ENCODE results near the gene ODAD2. TPM values are rescaled to one million over a fixed set of nuclear protein-coding genes. Genes with fewer than 3 reads are reported as not detected.
"Not testable (repeated sequence)": the region's sequence is repeated elsewhere in the genome, so short reads cannot be mapped to it uniquely, and the experiment has no call there.

Gene ODAD2, protein sequence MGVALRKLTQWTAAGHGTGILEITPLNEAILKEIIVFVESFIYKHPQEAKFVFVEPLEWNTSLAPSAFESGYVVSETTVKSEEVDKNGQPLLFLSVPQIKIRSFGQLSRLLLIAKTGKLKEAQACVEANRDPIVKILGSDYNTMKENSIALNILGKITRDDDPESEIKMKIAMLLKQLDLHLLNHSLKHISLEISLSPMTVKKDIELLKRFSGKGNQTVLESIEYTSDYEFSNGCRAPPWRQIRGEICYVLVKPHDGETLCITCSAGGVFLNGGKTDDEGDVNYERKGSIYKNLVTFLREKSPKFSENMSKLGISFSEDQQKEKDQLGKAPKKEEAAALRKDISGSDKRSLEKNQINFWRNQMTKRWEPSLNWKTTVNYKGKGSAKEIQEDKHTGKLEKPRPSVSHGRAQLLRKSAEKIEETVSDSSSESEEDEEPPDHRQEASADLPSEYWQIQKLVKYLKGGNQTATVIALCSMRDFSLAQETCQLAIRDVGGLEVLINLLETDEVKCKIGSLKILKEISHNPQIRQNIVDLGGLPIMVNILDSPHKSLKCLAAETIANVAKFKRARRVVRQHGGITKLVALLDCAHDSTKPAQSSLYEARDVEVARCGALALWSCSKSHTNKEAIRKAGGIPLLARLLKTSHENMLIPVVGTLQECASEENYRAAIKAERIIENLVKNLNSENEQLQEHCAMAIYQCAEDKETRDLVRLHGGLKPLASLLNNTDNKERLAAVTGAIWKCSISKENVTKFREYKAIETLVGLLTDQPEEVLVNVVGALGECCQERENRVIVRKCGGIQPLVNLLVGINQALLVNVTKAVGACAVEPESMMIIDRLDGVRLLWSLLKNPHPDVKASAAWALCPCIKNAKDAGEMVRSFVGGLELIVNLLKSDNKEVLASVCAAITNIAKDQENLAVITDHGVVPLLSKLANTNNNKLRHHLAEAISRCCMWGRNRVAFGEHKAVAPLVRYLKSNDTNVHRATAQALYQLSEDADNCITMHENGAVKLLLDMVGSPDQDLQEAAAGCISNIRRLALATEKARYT
- total RNA-seq (2014; rRNA removed; shearing (Covaris generic)): 1.2 and 1.8 TPM in 2 replicates

DNA sequence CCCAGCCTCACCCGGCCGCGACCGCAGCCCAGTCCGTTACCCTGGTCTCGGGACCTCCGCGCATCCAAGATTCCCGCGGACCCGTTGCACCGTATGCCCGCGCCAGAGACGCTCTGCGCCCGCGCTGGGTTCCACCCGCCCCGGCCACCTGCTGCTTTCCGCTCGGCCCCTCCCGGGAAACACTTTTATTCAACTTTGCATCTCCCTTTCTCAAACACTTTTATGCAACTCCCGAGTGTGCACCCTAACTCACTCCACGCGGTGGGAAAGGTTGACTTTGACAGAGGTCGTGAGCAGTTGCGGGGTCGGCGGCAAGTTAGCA is at the start of gene ODAD2:
Gene ODAD2 (minus strand): TSS at position 126 of the 322 bp plus-strand sequence. CDS start 3,937 bp downstream, outside the sequence.
- no peak for DNase-seq (ENCODE audit: low spot score)

DNA sequence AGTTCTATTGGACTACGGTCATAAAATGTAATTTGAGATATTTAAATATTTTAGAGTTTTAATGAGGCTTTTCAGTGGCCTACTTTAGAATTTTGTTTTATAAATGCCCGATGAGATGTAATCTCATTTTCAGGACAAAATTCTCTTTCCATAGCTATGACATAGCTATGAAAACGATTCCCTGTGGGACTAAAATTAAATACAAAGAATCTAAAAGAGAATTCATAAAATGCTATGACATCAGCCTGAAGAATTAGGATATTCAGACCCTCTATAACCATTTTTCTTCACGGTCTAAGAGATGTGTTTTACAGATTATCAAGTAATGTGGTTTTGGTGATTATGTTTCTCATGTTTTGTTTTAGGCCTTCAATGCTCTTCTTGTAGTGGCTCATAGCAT is 48.2 kb upstream of the ODAD2 start:
- DNase-seq (ENCODE audit: low spot score): no peak

DNA sequence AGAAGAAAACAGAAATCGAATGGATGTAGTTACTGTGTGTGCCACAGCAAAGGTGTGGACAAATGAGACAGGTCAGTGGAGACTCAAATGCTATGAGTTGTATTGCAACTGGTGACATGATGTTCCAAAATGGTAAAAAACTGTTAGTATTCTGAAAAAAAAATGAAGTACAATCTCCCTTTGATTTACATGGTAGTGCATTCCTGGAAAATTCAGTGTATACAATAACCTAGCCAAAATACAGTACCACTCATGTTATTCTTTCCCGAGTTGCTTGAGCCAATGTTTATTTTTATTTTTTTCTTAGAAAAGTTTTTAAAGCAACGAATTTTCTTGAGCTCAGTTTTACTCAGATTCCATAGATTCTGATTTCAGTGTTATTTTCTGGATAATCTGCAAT is 47.7 kb upstream of the ODAD2 start:
- no peak for DNase-seq (ENCODE audit: low spot score)

DNA sequence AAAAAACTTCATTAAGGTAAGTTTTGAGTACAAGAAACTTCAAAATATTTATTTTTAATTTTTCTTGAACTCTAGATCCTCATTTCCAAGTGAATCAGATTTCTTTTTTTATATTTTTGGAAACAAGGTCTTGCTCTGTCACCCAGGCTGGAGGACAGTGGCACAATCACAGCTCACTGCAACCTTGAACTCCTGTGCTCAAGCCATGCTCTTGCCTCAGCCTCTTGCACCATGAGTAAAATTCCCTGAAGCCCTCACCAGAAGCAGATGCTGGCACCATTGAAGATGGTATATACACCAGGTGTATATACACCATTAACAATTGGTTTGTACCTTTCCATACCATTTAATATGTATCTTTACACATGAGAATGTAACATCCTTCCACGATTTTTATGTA is 45.1 kb upstream of the ODAD2 start:
- no peak for DNase-seq (ENCODE audit: low spot score)

DNA sequence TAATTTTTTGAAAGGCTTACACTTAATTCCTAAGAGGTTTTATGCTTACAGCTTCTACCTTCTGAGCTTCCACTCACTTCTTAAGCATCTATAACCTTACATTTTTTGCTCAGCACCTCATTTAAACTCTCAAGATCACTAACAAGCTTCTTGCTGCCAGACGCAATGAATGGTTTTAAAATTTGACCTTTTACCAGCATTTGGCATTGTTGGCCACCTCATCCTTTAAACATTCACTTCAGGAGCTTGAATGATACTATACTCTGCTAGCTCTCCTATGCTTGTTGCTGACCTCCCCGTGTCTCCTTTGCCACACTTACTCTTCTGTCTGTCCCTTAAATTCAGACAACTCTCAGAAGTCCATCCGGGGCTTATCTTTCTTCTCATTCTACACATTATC is 37.7 kb upstream of the ODAD2 start:
- no peak for DNase-seq (ENCODE audit: low spot score)

DNA sequence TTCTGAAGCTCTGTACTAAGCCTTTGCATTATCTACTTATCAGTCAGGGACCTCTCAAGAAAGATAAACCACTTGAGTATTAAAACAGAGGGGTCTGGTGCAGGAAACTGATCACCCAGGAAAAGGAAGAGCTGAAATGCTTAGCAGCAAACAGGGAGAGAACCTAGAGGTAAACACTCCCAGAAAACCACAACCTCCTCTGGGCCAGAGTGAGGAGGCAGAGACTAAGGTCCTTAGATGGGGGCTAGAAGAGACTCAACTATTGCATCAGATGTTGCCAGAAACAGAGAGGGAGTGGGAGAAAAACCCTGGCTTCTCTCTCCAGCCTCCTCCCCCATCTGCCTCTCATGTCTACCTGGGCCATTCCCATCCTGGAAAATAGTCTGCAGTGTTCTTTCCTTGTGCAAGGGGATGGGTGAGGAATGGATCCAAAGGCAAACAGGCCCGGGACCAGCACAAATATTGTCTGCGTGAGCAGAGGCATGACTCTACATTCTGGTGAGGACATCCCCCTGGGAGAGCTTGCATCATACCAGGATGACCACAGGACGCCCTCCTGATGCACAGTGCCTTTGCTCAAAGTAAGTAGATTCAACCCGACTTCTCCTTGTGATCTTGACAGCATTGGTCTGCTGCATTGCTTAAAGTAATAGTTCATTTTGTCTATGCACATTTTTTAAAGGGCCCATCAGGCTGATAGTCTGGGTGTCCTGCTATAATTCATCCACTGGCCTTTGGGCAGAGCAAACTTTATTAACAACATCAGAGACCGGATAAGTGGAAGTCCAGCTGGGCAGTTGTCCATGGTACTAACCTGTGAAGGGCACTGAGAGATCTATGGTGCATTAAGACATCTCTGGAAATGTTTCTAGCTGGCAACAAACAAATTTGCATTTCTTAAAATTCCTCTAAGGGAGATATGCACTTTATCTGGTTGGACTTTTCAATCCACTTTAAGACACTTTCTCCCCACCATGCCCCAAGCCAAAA is 22.4 kb upstream of the ODAD2 start:
- DNase-seq (ENCODE audit: low spot score): no peak

DNA sequence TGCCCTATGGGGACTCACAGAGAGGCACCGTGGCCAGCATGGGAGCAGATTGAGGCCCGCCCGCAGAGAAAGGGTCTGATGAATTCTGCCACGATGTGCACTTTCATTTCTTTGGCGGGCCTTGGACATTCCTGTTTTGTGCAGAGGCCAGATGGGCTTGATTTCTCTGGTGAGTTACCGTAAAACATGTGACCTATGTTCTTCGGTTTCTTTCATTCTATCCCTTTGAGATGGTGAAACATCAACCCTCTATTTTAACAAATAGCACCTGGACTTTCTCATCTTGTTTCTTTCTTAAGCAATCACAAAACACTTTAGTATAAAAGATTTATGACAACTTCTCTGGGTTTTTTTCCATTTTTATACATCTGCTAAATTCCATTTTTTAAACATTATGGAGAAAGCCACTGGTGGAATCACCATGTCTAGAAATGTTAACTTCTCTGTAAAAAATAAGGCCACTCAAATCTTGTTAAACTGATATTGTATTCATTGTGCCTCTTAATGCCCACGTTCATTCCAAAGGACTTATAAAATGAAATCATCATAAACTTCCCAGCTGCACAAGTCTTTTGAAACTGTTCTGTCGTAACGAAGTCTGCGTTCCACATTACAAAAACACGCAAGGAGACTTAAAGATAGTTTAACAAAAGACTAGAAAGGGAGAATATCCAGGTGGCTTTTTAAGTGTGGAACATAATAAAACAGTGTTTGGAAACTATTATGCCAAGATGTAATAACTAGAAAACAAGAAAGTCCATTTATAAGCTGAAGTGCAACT is 21.4 kb upstream of the ODAD2 start:
- DNase-seq (ENCODE audit: low spot score): no peak

DNA sequence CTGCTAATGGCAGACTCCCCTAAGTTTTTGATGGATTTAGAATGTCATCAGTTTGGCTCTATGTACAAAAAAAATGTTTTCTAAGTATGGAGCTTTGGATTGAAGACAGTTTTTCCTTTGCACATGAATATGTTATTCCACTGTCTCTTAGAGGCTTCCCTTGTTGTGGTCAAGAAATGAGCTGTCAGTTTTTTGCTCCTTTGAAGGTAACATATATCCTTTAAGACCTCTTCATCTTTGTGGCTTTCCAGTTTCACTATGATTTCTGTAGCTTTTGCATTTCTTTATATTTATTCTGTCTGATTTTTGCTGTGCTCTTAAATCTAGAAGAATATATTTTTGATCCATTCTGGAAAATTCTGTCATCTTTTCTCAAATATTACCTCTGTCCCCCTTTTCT is 15.8 kb upstream of the ODAD2 start:
- no peak for DNase-seq (ENCODE audit: low spot score)

DNA sequence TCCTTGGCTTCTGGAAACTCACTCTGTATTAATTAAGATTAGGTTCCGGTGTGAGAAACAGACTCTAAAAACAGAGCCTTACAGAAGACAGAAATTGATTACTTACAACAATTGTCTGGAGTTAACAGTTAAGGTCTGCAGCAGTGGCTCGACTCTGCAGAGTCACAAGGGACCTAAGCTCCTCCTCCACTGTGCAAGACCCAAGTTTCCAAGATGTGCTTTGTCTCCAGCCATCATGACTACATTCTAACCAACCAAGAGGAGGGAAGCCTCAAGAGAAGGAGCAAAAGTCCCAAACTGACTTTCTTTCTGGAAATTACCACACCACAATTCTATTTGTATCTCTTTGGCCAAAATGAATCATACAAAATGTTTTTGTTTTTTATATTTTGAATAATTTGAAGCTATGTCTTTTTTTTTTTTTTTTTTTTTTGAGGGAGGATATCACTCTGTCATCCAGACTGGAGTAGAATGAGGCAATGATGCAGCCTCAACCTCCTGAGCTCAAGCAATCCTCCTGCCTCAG is 14.2 kb upstream of the ODAD2 start:
- no peak for DNase-seq (ENCODE audit: low spot score)

DNA sequence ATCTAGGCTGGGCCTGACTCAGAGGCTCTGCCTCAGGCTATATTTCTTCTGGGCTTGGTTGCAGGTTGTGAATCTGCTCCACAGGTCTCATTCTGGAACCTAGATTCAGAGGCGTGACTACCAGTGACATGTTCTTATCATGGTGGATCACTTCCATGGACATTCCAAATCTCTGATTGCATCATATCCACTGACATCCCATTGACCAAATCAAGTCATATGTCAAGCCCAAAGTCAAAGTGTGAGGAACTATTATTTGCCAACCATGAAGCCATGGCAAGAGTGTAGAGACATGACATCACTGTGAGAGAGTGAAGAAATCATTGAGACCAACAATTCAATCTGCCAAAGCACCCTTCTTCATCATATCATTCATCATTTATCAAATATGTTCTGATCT is 11.9 kb upstream of the ODAD2 start:
- no peak for DNase-seq (ENCODE audit: low spot score)

DNA sequence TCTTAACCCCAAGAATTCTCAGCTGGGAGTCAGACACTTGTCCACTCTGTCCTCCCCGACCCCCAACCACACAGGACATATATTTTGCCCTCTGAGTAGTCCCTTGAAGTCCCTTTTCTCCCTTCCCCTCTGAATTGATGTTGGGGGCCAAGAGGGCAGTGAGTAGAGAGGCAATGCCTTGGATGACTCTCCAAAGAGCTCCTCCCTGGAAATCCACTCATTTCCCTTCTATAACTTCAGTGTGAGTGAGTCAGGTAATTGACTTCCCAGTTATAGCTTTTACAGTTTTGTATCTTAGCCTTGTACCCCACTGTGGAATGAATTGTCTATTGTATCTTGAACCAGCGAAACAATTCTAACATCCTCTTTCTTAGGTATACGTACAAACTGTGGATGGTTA is 9.2 kb upstream of the ODAD2 start:
- DNase-seq (ENCODE audit: low spot score): no peak

DNA sequence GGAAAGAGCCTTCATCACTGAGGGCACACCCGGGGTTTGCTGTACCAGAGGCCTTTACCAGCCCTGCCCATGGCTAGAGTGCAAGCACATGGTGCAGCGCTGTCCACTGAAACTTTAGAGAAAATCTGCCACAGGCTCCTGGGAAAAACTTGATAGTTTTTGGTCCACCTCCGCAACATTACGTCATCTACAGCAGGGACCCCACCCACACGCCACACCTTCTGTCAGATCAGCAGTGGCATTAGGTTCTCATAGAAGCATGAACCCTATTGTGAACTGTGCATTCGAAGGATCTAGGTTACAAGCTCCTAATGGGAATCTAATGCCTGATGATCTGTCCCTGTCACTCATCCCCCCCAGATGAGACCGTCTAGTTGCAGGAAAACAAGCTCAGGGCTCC is 2.5 kb upstream of the ODAD2 start:
- no peak for DNase-seq (ENCODE audit: low spot score)

DNA sequence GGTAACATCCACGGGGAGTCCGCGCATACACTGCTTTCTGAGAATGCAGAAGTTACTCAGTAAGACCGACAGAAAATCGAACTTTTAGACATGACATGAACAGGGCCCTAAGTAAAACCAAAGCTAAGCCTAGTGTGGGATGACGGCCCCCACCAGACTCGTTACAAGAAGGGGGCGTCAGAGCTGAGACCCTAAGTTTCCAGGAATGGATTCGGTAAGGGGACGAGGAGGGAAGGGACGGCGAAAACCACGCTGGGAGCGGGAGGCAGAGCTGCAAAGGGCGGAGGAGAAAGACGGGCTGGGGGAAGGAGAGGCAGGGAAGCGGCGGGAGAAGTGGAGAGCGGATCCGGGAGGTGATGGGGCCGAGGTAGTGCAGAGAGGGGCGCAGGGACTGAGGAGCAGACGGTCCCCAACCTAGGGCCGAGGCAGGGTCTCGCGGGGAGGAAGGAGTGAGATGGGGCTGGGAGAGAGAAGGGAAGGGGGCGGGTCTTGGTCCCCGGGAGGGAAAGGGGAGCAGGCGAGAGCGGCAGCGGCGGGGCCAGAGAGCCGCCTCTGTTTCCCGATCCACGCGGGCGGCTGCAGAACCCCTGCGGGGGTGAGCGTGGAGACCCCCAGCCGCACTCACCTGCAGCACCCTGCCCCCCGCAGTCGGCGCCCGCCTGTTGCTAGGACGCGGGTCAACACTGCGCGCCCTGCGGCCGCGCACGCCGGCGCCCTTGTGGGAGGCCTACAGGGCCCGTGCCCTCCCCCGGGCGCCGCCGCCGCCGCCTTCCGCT is 513 bp downstream of the ODAD2 start:
- DNase-seq (ENCODE audit: low spot score): peak; percentile 11

DNA sequence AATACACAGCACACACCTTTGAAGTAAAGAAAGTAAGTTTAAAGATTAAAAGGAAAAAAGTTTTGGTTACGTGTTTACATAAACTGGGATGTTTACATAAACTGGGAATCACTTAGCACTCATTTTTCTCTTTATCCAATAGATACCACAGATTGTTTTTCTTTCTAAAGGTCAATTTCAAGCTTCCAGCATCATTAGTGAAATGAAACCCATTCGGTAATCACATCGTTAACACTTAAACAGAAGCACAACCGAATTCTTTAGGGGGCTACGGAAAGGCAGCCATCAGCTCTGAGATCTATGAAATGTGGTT is 1.1 kb downstream of the ODAD2 start:
- DNase-seq (ENCODE audit: low spot score): no peak

DNA sequence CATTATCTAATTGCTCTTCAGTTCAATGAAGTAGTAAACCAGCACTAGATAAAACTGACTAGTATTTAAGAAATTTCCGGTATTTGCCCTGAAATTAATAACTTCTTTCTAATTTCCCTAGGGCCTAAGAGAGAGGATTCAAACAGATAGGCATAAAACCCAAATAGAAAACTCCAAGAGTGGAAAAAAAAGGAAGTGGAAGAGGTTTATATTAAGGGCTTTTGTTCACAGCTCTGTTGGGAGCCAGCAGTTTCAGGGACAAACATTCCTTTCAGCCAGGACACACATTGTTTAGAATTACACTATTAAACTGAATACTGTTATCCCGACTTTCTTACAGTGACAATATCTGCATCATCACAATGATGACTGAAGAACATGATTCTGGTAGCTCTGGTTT is 3.6 kb downstream of the ODAD2 start:
- DNase-seq (ENCODE audit: low spot score): no peak

DNA sequence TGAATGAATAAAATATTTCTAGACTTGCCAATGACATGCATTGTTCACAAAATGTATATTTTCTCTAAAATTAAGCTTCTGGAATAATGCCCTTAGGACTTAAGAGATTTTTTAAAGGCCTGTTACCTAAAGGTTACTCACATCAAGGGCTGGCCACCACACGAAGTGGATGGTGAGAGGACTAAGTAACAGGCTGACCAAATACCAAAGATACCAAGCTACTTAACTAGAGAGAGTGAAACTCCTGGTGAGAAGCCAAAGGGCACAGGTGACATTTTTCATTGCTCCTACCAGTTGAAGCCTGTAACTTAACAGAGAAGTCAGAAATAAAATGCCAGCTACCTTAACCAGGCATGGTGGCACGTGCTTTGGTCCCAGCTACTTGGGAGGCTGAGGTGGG is 9.5 kb downstream of the ODAD2 start:
- DNase-seq (ENCODE audit: low spot score): not testable (repeated sequence)

DNA sequence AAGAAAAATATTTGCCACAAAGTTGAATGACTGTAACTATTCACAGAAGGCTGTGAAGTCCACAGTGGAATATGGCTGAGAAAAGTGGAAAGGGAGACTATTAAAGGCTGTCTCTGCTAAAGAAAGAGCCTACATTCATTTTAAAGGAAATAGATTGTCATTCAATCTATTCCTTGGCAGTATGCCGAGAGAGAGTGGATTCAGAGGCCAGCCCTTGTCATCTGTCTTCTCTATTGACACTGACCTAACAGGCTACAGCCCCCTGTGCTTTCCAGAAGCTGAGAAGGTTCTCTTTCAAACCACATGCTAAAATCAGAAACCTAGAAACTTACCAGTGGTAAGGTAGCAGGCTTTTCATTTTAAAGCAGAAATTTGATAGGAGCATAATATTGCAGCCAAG is 12.1 kb downstream of the ODAD2 start:
- DNase-seq (ENCODE audit: low spot score): no peak

DNA sequence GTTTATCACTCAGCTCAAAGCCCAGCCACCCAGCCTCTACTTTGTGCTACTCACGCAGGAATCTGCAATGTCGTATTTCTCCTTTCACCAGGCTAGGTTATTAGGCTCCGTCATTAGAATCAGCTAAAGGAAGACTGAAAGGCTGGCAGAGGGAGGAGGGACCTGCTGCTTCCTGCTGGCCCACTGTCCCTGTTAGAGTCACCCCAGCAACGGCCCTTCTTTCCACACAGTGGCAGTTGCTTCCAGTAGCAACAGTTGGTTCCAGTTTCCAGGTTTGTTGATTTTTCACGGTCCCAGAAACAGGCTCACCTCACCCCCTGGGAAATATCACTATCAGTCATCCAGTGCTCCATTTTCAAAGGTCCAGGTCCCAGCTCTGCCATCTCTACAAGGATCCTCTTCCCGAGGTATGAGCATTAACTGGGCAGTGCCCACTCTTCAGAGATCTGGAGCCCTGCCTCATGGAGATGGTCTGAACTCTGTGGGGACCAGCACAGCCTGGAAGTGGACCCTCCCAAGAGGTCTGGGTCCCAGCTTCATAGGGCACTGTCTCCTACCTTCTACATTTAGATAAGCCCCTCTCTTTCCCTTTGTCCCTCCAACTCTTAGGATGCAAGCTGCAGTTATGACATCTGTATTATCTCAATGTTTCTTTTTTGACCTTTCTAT is 15.9 kb downstream of the ODAD2 start:
- DNase-seq (ENCODE audit: low spot score): no peak

DNA sequence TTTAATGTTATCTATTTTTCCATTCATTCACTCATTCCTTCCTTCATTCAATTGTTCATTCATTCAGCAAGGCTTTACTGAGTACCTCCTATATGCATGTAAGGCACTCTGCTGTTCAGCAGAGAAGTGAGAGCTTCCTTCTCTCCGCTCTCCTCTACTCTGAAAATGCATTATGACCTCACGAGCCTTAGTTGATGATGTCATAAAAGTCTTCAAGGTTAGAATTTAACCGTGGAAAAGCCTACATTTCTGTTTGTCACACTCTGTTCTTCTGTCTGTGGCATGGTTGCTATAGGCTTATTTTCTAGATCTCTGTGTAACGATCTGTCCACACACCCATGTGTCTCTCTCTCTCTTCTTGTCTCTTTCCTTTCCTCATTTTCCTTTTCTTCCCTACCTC is 17.1 kb downstream of the ODAD2 start:
- DNase-seq (ENCODE audit: low spot score): no peak

Measured in H4 (cell line).